Fibroblast of pulmonary artery (primary cell): ENCODE measurements around the gene FUT3.

Source experiments
- DNase-seq: peaks from one replicate; pipeline ENCODE4 v3.0.0-alpha.2; 2010; ENCODE audit warnings: low read depth
- H3K4me3 ChIP-seq: replicated peaks from 2 replicates; pipeline ENCODE4 v1.5.1; 2011; ENCODE audit warnings: low read depth, mild to moderate bottlenecking, control low read depth, low read length, moderate library complexity
- CTCF ChIP-seq: IDR thresholded peaks from 2 replicates; pipeline ENCODE4 v1.5.1; 2011; ENCODE audit warnings: mild to moderate bottlenecking, control low read depth, low read length, inconsistent platforms; ENCODE audit errors: missing control alignments

The FUT3 gene

GRCh38 chr19:5895409-5895808 lies 44.2 kb upstream of the FUT3 start:
- no peak for TF ChIP-seq CTCF
- no peak for DNase-seq
- H3K4me3 ChIP-seq, result no peak overlapping the region

- H3K4me3 ChIP-seq, result no peak overlapping the region
- no peak for TF ChIP-seq CTCF
- no peak for DNase-seq
Observed at GRCh38 chr19:5894704-5895349, 43.6 kb upstream of the FUT3 start.

GRCh38 chr19:5893907-5894703 lies 42.9 kb upstream of the FUT3 start:
- H3K4me3 ChIP-seq, result no peak overlapping the region
- DNase-seq, result no peak
- TF ChIP-seq CTCF, result no peak

- no peak for TF ChIP-seq CTCF
- H3K4me3 ChIP-seq, result no peak overlapping the region
- DNase-seq, result no peak
Observed at GRCh38 chr19:5893296-5893903, 42.2 kb upstream of the FUT3 start.

- no peak overlapping the region for H3K4me3 ChIP-seq
- DNase-seq, result no peak
- TF ChIP-seq CTCF, result no peak
Observed at GRCh38 chr19:5892772-5893275, 41.6 kb upstream of the FUT3 start.

- TF ChIP-seq CTCF, result peak; percentile 69
- no peak overlapping the region for H3K4me3 ChIP-seq
- peak; percentile 46 for DNase-seq
Observed at GRCh38 chr19:5891938-5892771, 40.9 kb upstream of the FUT3 start.
